ENCODE measurements around the gene MBD6.
"Not testable (repeated sequence)": the region's sequence is repeated elsewhere in the genome, so short reads cannot be mapped to it uniquely, and the experiment has no call there.

The MBD6 gene

DNA sequence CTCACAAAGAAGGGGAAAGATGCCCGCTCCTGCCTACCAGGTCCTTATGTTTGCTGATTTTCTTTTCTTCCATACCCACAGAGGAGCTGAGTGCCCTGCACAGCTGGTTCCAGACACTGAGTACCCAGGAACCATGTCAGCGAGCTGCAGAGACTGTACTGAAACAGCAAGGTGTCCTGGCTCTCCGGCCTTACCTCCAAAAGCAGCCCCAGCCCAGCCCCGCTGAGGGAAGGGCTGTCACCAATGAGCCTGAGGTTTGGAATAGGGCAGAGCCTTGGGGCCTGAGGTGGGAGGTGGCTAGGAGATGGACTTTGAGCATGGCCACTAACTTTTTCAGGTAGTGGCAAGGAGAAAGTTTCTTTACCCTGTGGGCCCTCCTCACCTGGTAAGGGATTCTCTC is 32.5 kb upstream of the MBD6 start:
- H3K4me3 ChIP-seq (ENCODE audit: low read depth, low read length) = no peak overlapping the region
- DNase-seq (ENCODE audit: low read depth) = no peak

DNA sequence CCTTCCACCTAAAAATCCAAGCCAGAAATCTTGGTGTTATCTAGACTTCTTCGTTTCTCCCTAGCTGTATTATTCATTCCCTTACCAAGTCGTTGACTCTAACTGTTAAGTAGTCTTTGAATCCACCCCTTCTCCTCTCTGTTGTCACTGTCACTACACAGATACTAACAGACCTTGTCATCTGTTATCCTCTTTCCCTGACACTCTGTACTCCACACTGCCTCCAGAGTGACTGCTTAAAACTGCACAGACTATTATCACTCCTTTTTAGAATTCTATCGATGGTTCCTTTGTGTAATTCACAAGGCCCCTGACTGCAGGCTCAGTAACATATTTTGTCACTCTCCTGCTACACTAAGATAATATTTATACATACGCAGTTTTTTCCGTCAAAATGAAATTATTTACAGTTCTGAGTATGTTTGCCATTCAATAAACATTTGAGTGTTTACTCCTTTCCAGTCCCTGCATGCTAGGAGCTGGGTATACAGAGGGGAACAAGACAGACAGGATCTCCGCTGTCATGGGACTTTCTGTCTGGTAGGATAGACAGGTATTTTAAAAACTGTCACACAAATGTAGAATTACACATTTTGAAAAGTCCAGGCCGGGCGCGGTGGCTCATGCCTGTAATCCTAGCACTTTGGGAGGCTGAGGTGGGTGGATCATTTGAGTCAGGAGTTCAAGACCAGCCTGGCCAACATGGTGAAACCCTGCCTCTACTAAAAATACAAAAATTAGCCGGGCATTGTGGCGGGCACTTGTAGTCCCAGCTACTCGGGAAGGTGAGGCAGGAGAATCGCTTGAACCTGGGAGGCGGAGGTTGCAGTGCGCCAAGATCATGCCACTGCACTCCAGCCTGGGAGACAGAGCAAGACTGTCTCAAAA is 31.0 kb upstream of the MBD6 start:
- no peak for DNase-seq (ENCODE audit: low read depth)
- no peak overlapping the region for H3K4me3 ChIP-seq (ENCODE audit: low read depth, low read length)
- TF ChIP-seq, protein P1, sequence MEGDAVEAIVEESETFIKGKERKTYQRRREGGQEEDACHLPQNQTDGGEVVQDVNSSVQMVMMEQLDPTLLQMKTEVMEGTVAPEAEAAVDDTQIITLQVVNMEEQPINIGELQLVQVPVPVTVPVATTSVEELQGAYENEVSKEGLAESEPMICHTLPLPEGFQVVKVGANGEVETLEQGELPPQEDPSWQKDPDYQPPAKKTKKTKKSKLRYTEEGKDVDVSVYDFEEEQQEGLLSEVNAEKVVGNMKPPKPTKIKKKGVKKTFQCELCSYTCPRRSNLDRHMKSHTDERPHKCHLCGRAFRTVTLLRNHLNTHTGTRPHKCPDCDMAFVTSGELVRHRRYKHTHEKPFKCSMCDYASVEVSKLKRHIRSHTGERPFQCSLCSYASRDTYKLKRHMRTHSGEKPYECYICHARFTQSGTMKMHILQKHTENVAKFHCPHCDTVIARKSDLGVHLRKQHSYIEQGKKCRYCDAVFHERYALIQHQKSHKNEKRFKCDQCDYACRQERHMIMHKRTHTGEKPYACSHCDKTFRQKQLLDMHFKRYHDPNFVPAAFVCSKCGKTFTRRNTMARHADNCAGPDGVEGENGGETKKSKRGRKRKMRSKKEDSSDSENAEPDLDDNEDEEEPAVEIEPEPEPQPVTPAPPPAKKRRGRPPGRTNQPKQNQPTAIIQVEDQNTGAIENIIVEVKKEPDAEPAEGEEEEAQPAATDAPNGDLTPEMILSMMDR (conservative IDR thresholded peaks at IDR 0.05; ENCODE audit: low read depth, low read length) = peak; percentile 29

More for the DNA sequence above, 32.5 kb upstream of the MBD6 start:
- TF ChIP-seq, protein P1 (conservative IDR thresholded peaks at IDR 0.05; ENCODE audit: low read depth, low read length) = no peak

DNA sequence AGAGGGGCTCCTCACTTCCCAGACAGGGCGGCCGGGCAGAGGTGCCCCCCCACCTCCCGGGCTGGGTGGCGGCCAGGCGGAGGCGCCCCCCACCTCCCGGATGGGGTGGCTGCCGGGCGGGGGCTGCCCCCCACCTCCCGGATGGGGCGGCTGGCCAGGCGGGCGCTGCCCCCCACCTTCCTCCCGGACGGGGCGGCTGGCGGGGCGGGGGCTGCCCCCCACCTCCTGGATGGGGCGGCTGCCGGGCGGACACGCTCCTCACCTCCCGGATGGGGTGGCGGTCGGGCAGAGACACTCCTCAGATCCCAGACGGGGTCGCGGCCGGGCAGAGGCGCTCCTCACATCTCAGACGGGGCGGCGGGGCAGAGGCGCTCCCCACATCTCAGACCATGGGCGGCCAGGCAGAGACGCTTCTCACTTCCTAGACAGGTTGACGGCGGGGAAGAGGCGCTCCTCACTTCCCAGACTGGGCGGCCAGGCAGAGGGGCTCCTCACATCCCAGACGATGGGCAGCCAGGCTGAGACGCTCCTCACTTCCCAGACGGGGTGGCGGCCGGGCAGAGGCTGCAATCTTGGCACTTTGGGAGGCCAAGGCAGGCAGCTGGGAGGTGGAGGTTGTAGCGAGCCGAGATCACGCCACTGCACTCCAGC is 27.4 kb upstream of the MBD6 start:
- DNase-seq (ENCODE audit: low read depth); H3K4me3 ChIP-seq (ENCODE audit: low read depth, low read length): not testable (repeated sequence)

DNA sequence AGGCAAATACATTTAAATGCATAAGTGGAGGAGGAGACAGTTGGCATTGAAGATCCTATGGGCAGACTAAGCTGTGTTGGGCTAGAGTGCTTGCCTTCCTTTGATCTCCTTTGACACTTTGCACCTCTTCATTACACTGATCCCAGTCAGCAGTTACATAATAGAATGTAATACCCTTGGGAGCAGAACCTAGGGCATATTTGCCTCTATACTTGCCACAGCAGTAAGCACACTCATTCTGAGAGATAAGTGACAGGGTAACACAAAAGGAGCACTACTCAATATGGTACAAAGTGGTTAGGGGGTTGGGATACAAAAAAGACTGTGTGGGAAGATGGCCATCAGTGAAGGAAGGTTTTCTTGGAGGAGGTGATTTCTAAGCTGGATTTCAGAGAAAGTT is 25.8 kb upstream of the MBD6 start:
- DNase-seq (ENCODE audit: low read depth) = no peak
- H3K4me3 ChIP-seq (ENCODE audit: low read depth, low read length) = no peak overlapping the region
- TF ChIP-seq, protein P1 (conservative IDR thresholded peaks at IDR 0.05; ENCODE audit: low read depth, low read length) = no peak

DNA sequence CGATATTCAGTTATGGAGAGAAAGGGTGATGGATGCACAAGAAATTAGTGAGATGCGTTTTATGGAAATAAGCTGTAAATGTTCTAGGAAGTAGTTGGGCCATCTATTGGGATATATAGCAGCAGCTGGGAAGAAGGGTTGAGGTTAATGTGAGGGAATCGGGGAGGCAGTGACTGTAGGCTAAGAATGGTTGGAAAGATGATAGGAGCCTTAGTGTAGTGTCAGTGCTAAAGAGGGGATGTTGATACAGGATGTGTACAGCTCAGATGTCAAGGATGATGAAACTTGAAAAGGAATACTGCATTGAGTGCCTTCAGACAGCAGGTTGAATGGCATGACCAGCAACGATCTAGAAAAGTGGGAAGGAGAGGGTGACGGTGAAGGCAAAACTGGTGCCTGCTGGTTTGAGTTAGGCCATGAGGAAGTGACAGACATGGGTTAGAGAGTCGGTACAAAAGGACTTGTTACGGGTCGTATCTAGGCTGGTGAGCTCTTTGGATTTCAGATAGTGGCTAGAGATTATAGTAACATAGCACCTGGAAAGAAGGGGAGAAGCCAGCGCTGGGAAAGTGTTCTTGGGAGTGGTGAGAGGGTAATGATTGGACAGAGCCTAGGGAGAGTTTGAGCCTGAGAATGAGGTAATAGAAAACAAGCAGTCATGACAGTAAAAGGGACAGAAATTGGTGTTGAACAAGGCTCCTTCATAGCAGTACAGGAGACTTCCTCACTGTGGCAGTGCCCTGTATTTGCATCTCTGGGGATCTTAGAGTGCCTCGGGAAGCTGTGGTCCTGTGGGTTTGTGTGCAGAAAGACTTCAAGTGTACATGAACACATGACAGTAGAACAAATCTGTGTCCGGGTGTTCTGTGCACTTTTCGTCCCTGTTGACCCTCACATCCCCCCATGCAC is 25.1 kb upstream of the MBD6 start:
- no peak overlapping the region for H3K4me3 ChIP-seq (ENCODE audit: low read depth, low read length)
- TF ChIP-seq, protein P1 (conservative IDR thresholded peaks at IDR 0.05; ENCODE audit: low read depth, low read length) = no peak
- no peak for DNase-seq (ENCODE audit: low read depth)

DNA sequence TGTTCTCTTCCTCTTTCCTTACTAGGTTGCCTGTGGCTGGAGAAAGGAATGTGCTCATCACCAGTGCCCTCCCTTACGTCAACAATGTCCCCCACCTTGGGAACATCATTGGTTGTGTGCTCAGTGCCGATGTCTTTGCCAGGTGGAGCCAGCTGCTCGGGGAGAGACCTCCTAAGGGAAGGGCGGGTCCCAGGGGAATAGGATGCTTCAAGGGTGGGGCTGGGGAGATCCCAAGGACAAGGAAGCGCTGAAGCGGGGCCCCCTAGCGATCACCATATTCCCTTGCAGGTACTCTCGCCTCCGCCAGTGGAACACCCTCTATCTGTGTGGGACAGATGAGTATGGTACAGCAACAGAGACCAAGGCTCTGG is 24.5 kb upstream of the MBD6 start:
- no peak for DNase-seq (ENCODE audit: low read depth)
- TF ChIP-seq, protein P1 (conservative IDR thresholded peaks at IDR 0.05; ENCODE audit: low read depth, low read length) = no peak
- no peak overlapping the region for H3K4me3 ChIP-seq (ENCODE audit: low read depth, low read length)

DNA sequence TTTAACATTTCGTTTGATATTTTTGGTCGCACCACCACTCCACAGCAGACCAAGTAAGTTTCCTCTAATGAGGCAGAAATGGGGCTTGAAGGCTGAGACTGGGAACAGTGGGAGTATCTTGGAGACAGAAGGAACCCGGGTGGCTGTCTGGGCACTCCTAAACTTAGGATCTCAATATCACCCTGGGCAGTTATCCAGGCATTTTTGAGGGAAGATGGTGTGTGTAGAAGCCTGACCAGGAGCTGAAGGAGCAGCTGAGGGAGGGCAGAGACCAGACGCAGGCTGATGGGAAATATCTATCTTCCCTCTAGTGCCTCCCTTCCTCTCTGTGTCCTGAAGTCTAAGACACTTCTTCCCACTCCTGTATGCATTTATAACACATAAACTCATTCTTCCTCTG is 24.1 kb upstream of the MBD6 start:
- no peak overlapping the region for H3K4me3 ChIP-seq (ENCODE audit: low read depth, low read length)
- DNase-seq (ENCODE audit: low read depth) = no peak
- TF ChIP-seq, protein P1 (conservative IDR thresholded peaks at IDR 0.05; ENCODE audit: low read depth, low read length) = no peak
